HepG2 (cell line): ENCODE data around the gene KRTAP9-2. TPM values are rescaled to one million over a fixed set of nuclear protein-coding genes. Genes with fewer than 3 reads are reported as not detected.

Experiments used
- ATAC-seq: fragments of 200-7000 bp; cut with Tn5 transposase; 3 replicates; pipeline ENCODE4 v1.9.1; 2020; ENCODE audit warnings: mild to moderate bottlenecking, moderate library complexity
- BruUV-seq: library from RNA; stranded (reverse); fragments of 400-500 nt; replicated peaks from 2 replicates; lab custom pipeline; 2021; lab: Mats Ljungman, UMichigan
- CTCF ChIA-PET: fragments of 300-600 bp; formaldehyde crosslinking; extraction: SDS; loops from one replicate; lab custom pipeline; 2021; ENCODE audit warnings: low total read pairs, inconsistent platforms, low intra/inter-chr PET ratio; lab: Yijun Ruan, JAX
- POLR2A ChIA-PET: fragments of 350-600 bp; sonication (Branson Sonifier 250); formaldehyde crosslinking; loops from one replicate; lab custom pipeline; 2020; ENCODE audit warnings: antibody characterized with exemption, inconsistent platforms; lab: Yijun Ruan, JAX
- DNase-seq: peaks from one replicate; pipeline ENCODE4 v3.0.0-alpha.2; 2015; ENCODE audit warnings: low spot score
- FAIRE-seq: peaks from 3 replicates; lab custom pipeline; 2011; peaks lifted over from hg19 to GRCh38; lab: Jason Lieb, UNC
- H2AFZ ChIP-seq: one replicate; pipeline ENCODE4 v1.6.1; 2011; ENCODE audit warnings: low read length, inconsistent platforms
- H3K27ac ChIP-seq: fragments of 300-600 bp; 3 replicates; pipeline ENCODE4 v1.8.0; 2011; ENCODE audit warnings: mixed run types, mild to moderate bottlenecking, mixed read lengths, low read length, inconsistent platforms; ENCODE audit not compliant: insufficient read depth; ENCODE audit errors: extremely low read length
- H3K27me3 ChIP-seq, 2 experiments: fragments of 200-600 bp in 1 of 2; 2 replicates in 1 of 2; 3 replicates in 1 of 2; pipeline versions ENCODE4 v1.6.0 to v1.8.0; 2011; ENCODE audit warnings: low read length in 2 of 2, mild to moderate bottlenecking in 2 of 2, moderate library complexity in 2 of 2, inconsistent platforms in 1 of 2; ENCODE audit not compliant: insufficient read depth in 2 of 2, control insufficient read depth in 1 of 2
- H3K36me3 ChIP-seq, 2 experiments: fragments of 200-600 bp in 1 of 2; replicated peaks in 1 of 2; 2 replicates in 1 of 2; 3 replicates in 1 of 2; pipeline versions ENCODE4 v1.5.1 to v1.8.0; 2011; ENCODE audit warnings: low read length in 2 of 2, inconsistent platforms in 1 of 2; ENCODE audit not compliant: insufficient read depth in 2 of 2, control insufficient read depth in 1 of 2
- H3K4me1 ChIP-seq: 2 replicates; pipeline ENCODE4 v1.5.1; 2012; ENCODE audit warnings: low read length, inconsistent platforms; ENCODE audit not compliant: insufficient read depth
- H3K4me2 ChIP-seq: 2 replicates; pipeline ENCODE4 v1.6.0; 2011; ENCODE audit warnings: low read depth, low read length, inconsistent platforms
- H3K4me3 ChIP-seq, 3 experiments: fragments of 200-600 bp in 1 of 3; sonication (generic), shearing (Covaris generic) in 1 of 3; replicated peaks in 1 of 3; 2 replicates each; pipeline ENCODE4 v1.5.1; 2011 to 2016; ENCODE audit warnings: low read length in 3 of 3, inconsistent platforms in 2 of 3, low read depth in 2 of 3, mild to moderate bottlenecking in 2 of 3, control low read depth in 1 of 3, mixed read lengths in 1 of 3; ENCODE audit not compliant: insufficient read depth in 1 of 3
- H3K79me2 ChIP-seq: one replicate; pipeline ENCODE4 v1.6.1; 2011; ENCODE audit warnings: low read length, inconsistent platforms; ENCODE audit not compliant: insufficient read depth
- H3K9ac ChIP-seq: 2 replicates; pipeline ENCODE4 v1.6.0; 2011; ENCODE audit warnings: mild to moderate bottlenecking, low read depth, low read length, inconsistent platforms; ENCODE audit not compliant: insufficient read depth
- H3K9me3 ChIP-seq: 2 replicates; pipeline ENCODE4 v1.5.1; 2012; ENCODE audit warnings: mild to moderate bottlenecking, low read length
- H4K20me1 ChIP-seq: 2 replicates; pipeline ENCODE4 v1.6.0; 2011; ENCODE audit warnings: inconsistent platforms, mild to moderate bottlenecking, low read length, moderate library complexity; ENCODE audit not compliant: insufficient read depth
- ARHGAP35 ChIP-seq: sonication (generic); formaldehyde crosslinking; IDR thresholded peaks from 2 replicates; pipeline ENCODE4 v1.9.0; 2022; ENCODE audit warnings: mild to moderate bottlenecking, inconsistent platforms, moderate library complexity, missing genetic modification reagents, borderline replicate concordance
- KAT2B ChIP-seq: fragments of 150-350 bp; IDR thresholded peaks from 2 replicates; pipeline ENCODE4 v1.6.1; 2014; ENCODE audit warnings: low read depth, low read length, borderline replicate concordance
- KLF6 ChIP-seq: IDR thresholded peaks from 2 replicates; pipeline ENCODE4 v1.8.0; 2016; ENCODE audit warnings: missing biosample characterization, missing genetic modification reagents
- NBN ChIP-seq: fragments of 450-650 bp; conservative IDR thresholded peaks from 2 replicates; pipeline ENCODE4 v1.6.1; 2017
- NFIC ChIP-seq: IDR thresholded peaks from 2 replicates; pipeline ENCODE4 v1.6.1; 2012; ENCODE audit warnings: mild to moderate bottlenecking, low read length, inconsistent platforms
- RBM22 ChIP-seq: fragments of 200-400 bp; formaldehyde crosslinking; optimal IDR thresholded peaks from 2 replicates; pipeline ENCODE3; 2017; ENCODE audit warnings: mild to moderate bottlenecking, low read length, moderate library complexity
- ZFP62 ChIP-seq: sonication (generic); formaldehyde crosslinking; IDR thresholded peaks from 2 replicates; pipeline ENCODE4 v1.4.0; 2020; ENCODE audit warnings: missing genetic modification reagents
- ZIK1 ChIP-seq: sonication (generic); formaldehyde crosslinking; IDR thresholded peaks from 2 replicates; pipeline ENCODE4 v1.5.0; 2020; ENCODE audit warnings: mild to moderate bottlenecking, low read depth, missing genetic modification reagents, borderline replicate concordance
- ZNF33A ChIP-seq: sonication (generic); formaldehyde crosslinking; IDR thresholded peaks from 2 replicates; pipeline ENCODE4 v1.5.1; 2020; ENCODE audit warnings: missing genetic modification reagents, mild to moderate bottlenecking, moderate library complexity, borderline replicate concordance
- ZNF570 ChIP-seq: sonication (generic); formaldehyde crosslinking; IDR thresholded peaks from 2 replicates; pipeline ENCODE4 v1.4.0; 2020; ENCODE audit warnings: mild to moderate bottlenecking, missing genetic modification reagents, borderline replicate concordance
- ZNF607 ChIP-seq: sonication (generic); formaldehyde crosslinking; IDR thresholded peaks from 2 replicates; pipeline ENCODE4 v1.5.1; 2020; ENCODE audit warnings: missing genetic modification reagents, mild to moderate bottlenecking, borderline replicate concordance
- ZNF713 ChIP-seq: sonication (generic); formaldehyde crosslinking; IDR thresholded peaks from 2 replicates; pipeline ENCODE4 v1.4.0; 2020; ENCODE audit warnings: mild to moderate bottlenecking, missing genetic modification reagents
- ZNF777 ChIP-seq: sonication (generic); formaldehyde crosslinking; IDR thresholded peaks from 2 replicates; pipeline ENCODE4 v1.4.0; 2020; ENCODE audit warnings: missing genetic modification reagents
- in situ Hi-C: cut with HindIII; loops from 2 replicates; pipeline ENCODE4 v1.10.0; 2017; ENCODE audit warnings: low pct_unique_long_range_greater_than_20kb; ENCODE audit not compliant: extremely low pct_ligation_motif_present
- intact Hi-C: fragments of 100-400 bp; cut with micrococcal nuclease; formaldehyde crosslinking; loops from one replicate; pipeline ENCODE4 v1.10.0; 2022; ENCODE audit not compliant: unreplicated experiment
- polyA plus RNA-seq, 8 experiments: library from polyadenylated mRNA; depleted of rRNA in 3 of 8; stranded (reverse) in 7 of 8; unstranded in 1 of 8; fragments of >200 nt; fragmentation: Illumina TruSeq in 4 of 8; extraction: Trizol in 4 of 8; gene quantifications; 2 replicates each; pipeline versions ENCODE4 v1.2.1 to v1.2.3, GENCODE V29; 2011 to 2016; ENCODE audit warnings: low read depth in 4 of 8, missing spikeins in 1 of 8, mixed read lengths in 1 of 8; ENCODE audit not compliant: insufficient read depth in 1 of 8
- total RNA-seq, 5 experiments: library from RNA; depleted of rRNA; stranded (reverse); fragments of >200 nt; fragmentation: Illumina TruSeq; extraction: Trizol; gene quantifications; 2 replicates each; pipeline ENCODE4 v1.2.3, GENCODE V29; 2016; ENCODE audit warnings: low read depth in 1 of 5
- TF ChIP-seq, protein P1 (sequence below): sonication (generic); formaldehyde crosslinking; IDR thresholded peaks from 2 replicates; pipeline ENCODE4 v1.5.0; 2020; ENCODE audit warnings: missing genetic modification reagents
- TF ChIP-seq, protein P2 (sequence below): sonication (generic); formaldehyde crosslinking; IDR thresholded peaks from 2 replicates; pipeline ENCODE4 v1.5.1; 2020; ENCODE audit warnings: mild to moderate bottlenecking, missing genetic modification reagents, borderline replicate concordance
- TF ChIP-seq, protein P3 (sequence below): fragments of 450-650 bp; IDR thresholded peaks from 2 replicates; pipeline ENCODE4 v1.6.1; 2016
- TF ChIP-seq, protein P4 (sequence below): sonication (generic); formaldehyde crosslinking; IDR thresholded peaks from 2 replicates; pipeline ENCODE4 v1.4.0; 2020; ENCODE audit warnings: low read depth, mild to moderate bottlenecking, missing genetic modification reagents

Gene KRTAP9-2
- total and polyA plus RNA-seq, 2 of the 13 experiments (the other 11 are each of a cell fraction or from before 2014, with no cell fraction given): not detected

DNA sequence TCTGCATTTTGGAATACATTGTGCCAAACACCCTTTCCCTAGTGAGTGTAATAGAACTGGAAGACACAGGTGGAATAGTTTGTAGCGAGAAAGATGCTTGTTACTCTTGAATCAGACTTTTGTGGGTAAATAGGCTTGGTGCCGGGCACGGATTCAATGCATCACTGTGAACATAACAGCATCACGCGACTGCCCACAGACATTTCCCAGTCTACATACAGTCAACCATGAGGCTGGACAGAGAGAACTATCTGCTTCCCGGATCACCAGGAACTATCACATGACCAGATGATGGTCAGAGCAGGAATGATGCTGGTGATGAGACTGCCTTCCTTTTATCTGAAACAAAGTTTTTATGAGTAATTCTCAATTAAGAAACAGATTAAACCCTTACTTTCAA, 397 bp upstream of the KRTAP9-2 start (continued):
- TF ChIP-seq, protein P1, sequence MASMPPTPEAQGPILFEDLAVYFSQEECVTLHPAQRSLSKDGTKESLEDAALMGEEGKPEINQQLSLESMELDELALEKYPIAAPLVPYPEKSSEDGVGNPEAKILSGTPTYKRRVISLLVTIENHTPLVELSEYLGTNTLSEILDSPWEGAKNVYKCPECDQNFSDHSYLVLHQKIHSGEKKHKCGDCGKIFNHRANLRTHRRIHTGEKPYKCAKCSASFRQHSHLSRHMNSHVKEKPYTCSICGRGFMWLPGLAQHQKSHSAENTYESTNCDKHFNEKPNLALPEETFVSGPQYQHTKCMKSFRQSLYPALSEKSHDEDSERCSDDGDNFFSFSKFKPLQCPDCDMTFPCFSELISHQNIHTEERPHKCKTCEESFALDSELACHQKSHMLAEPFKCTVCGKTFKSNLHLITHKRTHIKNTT (CRISPR knock-in tag): no peak

DNA sequence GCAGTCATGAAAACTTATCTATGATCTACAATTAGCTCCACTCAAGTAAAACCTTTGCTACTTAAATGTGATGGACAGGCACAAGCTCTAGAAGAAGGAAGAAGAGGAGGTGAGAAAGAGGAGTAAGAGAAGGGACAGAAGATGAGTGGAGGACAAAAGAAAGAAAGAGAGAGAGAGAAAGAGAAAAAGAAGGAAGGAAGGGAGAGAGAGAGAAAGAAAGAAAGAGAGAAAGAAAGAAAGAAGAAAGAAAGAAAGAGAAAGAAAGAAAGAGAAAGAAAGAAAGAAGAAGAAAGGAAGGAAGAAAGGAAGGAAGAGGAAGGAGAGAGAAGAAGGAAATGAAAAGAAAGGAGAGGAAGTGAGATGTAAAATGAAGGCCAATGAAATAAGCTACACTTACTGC, 3.6 kb downstream of the KRTAP9-2 start:
- TF ChIP-seq, protein P2, sequence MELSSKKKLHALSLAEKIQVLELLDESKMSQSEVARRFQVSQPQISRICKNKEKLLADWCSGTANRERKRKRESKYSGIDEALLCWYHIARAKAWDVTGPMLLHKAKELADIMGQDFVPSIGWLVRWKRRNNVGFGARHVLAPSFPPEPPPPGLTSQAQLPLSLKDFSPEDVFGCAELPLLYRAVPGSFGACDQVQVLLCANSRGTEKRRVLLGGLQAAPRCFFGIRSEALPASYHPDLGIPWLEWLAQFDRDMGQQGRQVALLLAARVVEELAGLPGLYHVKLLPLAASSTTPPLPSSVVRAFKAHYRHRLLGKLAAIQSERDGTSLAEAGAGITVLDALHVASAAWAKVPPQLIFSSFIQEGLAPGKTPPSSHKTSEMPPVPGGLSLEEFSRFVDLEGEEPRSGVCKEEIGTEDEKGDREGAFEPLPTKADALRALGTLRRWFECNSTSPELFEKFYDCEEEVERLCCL: no peak
- TF ChIP-seq KAT2B (no peak), ARHGAP35 (CRISPR knock-in tag) (no peak), ZNF33A (CRISPR knock-in tag) (no peak), ZIK1 (CRISPR knock-in tag) (no peak), ZNF570 (CRISPR knock-in tag) (no peak), NBN (no peak), RBM22 (no peak), ZFP62 (no peak), KLF6 (CRISPR knock-in tag) (no peak), ZNF713 (CRISPR knock-in tag) (no peak), ZNF777 (CRISPR knock-in tag) (no peak), NFIC (no peak), ZNF607 (no peak)
- TF ChIP-seq, protein P3, sequence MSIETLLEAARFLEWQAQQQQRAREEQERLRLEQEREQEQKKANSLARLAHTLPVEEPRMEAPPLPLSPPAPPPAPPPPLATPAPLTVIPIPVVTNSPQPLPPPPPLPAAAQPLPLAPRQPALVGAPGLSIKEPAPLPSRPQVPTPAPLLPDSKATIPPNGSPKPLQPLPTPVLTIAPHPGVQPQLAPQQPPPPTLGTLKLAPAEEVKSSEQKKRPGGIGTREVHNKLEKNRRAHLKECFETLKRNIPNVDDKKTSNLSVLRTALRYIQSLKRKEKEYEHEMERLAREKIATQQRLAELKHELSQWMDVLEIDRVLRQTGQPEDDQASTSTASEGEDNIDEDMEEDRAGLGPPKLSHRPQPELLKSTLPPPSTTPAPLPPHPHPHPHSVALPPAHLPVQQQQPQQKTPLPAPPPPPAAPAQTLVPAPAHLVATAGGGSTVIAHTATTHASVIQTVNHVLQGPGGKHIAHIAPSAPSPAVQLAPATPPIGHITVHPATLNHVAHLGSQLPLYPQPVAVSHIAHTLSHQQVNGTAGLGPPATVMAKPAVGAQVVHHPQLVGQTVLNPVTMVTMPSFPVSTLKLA: no peak
- TF ChIP-seq, protein P4, sequence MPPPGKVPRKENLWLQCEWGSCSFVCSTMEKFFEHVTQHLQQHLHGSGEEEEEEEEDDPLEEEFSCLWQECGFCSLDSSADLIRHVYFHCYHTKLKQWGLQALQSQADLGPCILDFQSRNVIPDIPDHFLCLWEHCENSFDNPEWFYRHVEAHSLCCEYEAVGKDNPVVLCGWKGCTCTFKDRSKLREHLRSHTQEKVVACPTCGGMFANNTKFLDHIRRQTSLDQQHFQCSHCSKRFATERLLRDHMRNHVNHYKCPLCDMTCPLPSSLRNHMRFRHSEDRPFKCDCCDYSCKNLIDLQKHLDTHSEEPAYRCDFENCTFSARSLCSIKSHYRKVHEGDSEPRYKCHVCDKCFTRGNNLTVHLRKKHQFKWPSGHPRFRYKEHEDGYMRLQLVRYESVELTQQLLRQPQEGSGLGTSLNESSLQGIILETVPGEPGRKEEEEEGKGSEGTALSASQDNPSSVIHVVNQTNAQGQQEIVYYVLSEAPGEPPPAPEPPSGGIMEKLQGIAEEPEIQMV (CRISPR knock-in tag): no peak
- TF ChIP-seq, all 625 proteins: peak for 0
- Histone ChIP-seq H3K4me1 (no peaks in the 10 kb centered on the region), H3K4me3 (no peak overlapping the region), H3K36me3 (no peaks in the 10 kb centered on the region), H3K27me3 (peaks cover 0 to 5% of the 10 kb centered on the region in 2 experiments; a peak in 3 of 5 replicates), H3K4me2 (no peak overlapping the region), H3K9ac (no peak overlapping the region), H3K9me3 (no peaks in the 10 kb centered on the region), H2AFZ (no peak overlapping the region), H3K27ac (no peak overlapping the region), H4K20me1 (no peaks in the 10 kb centered on the region), H3K79me2 (no peaks in the 10 kb centered on the region)
- in situ Hi-C loops (no loop called here), intact Hi-C loops (no loop called here)
- FAIRE-seq: no peak
- POLR2A ChIA-PET: no interaction called here
- no TSS peak for BruUV-seq
- CTCF ChIA-PET: no interaction called here
- ATAC-seq: no peak
- no peak for DNase-seq
